DMS79 (cell line): ENCODE data around the gene TPX2.
"Not testable (repeated sequence)": the region's sequence is repeated elsewhere in the genome, so short reads cannot be mapped to it uniquely, and the experiment has no call there.

ENCODE experiments used
- DNase-seq: peaks from one replicate; lab custom pipeline; 2025; lab: John Stamatoyannopoulos, UW

The TPX2 gene

GRCh38 chr20:31720486-31721407 lies 18.3 kb upstream of the TPX2 start:
- peak; percentile 11 for DNase-seq

DNA sequence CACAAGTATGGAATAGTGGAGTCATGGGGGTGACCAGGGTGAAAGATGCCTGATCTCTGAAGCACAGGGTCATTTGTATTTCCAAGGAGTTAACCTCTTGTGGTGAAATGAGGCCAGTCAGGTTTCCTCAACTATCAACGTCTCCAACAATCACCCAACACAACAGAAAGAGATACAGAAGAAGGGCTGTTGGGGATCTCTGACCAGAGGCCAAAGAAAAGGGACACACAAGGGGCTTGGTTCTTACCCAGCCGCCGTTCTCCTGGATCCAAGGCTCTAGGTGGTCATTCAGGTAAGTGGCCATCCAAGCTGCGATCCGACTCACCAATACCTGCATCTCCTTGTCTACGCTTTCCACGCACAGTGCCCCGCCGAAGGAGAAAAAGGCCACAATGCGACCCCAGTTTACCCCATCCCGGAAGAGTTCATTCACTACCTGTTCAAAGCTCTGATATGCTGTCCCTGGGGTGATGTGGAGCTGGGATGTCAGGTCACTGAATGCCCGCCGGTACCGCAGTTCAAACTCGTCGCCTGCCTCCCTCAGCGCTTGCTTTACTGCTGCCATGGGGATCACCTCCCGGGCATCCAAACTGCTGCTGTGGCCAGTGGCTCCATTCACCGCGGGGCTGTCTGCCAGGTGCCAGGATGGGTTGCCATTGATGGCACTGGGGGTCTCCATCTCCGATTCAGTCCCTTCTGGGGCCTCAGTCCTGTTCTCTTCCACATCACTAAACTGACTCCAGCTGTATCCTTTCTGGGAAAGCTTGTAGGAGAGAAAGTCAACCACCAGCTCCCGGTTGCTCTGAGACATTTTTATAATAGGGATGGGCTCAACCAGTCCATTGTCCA lies 17.5 kb upstream of the TPX2 start:
- peak; percentile 33 for DNase-seq

GRCh38 chr20:31722257-31723068 lies 16.6 kb upstream of the TPX2 start, which contains the start of gene BCL2L1:
TSS of gene BCL2L1 (minus strand) at chr20:31722868. CDS start at chr20:31722218, 650 bp downstream.
- peak; percentile 79 for DNase-seq

GRCh38 chr20:31723069-31723318 lies 16.1 kb upstream of the TPX2 start:
- no peak for DNase-seq

DNA sequence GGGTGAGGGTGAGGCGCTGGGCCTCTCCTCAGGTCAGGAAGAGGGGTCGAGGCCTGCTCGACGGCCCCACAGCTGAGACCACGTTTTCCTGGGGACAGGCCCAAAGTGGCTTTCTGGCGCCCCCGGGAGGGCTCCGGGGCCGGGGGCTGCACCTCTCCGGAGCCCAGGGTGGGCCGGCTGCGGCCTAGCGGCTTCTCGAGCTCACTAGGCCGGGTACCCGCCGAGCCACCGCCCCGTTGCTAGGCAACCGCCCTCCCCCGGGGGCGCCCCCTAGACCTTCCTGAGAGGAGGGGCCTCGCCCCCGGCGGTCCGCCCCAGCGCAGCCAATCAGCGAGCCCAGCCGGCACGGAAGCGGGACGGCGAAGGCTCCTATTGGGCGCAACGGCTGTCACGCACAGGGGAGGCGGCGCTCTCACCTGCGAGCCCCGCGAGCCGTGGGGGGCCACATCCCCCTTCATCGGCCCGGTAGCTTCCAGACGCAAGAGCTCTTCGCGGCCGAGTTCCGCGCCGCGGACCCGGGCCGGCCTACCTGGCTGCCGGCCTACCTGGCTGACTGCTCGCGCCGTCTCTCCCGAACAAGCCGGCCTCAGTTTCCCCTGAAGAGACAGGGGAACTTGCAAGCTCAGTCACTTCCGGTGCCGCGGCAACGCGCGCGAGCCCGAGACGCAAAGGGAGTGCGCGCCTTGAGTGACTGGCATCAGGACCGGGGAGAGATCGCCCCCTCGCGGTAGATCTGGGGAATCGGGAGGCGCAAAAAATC lies 15.6 kb upstream of the TPX2 start:
- peak; percentile 98 for DNase-seq

DNA sequence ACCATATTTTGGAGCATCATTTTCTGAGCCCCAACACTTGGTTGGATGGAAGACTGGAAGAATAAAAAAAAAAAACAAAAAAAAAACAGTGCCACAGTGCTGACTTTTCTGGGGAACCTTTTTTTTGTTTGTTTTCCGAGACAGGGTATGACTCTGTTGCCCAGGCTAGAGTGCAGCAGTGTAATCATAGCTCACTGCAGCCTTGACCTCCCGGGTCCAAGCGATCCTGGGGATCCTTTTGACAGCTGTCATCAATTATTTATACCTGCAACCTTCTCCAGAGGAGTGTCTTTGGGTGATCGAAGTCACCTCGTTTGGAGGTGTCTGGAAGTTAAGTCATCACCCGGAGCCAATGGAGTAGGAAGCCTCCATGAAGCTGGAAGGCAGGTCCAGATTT lies 7.8 kb upstream of the TPX2 start:
- no peak for DNase-seq

- DNase-seq: no peak
These were observed 474 bp downstream of the TPX2 start for GRCh38 chr20:31739550-31739977.

DNA sequence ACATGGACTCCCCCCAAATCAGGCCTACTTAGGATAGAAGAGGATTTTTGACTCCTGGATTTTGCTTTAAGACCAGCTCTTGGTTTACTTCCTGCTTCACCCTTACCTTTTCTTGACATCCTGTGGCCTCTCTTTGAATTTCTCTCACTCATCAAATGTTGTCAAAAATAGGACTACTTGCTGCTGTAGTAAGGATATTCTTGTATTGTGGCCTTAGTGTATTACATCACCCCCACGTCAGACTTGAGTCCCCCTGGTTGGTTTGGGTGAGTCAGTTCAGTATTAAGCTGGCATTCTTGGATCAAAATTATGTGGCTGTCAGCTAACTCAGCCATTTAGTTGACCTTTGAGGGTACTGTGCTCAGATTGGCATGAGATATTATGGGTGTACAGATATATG lies 1.1 kb downstream of the TPX2 start:
- peak; percentile 22 for DNase-seq

DNA sequence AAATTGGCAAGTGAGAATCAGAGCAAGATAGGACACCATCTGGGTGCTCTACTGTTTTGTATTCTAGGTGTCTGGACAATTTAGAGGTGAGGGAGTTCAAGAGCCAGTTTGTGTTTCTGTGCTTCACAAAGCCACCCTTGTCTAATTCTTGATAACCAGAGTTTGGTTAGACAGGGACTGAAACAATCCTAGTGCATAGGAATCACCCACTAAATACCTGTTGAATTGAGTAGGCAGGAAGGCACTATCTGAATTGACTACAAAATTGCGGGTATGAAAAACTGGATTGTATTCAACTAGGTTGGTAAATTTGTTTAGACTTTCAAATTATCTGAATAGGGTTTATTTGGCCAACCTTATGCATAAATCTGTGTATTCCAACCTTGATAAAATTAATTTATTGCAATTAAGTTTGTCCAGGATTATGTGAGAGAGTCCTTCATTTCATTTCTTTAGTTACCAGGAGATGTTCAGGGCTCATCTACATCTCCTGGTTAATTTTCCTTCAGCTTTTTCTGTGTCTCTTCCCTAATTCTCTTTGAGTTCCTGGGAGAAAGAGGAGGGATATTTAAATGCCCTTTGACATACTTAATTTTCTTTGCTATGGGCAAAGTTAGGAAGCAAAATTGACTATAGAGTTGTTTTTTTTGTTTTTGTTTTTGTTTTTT lies 1.7 kb downstream of the TPX2 start:
- DNase-seq: no peak

DNA sequence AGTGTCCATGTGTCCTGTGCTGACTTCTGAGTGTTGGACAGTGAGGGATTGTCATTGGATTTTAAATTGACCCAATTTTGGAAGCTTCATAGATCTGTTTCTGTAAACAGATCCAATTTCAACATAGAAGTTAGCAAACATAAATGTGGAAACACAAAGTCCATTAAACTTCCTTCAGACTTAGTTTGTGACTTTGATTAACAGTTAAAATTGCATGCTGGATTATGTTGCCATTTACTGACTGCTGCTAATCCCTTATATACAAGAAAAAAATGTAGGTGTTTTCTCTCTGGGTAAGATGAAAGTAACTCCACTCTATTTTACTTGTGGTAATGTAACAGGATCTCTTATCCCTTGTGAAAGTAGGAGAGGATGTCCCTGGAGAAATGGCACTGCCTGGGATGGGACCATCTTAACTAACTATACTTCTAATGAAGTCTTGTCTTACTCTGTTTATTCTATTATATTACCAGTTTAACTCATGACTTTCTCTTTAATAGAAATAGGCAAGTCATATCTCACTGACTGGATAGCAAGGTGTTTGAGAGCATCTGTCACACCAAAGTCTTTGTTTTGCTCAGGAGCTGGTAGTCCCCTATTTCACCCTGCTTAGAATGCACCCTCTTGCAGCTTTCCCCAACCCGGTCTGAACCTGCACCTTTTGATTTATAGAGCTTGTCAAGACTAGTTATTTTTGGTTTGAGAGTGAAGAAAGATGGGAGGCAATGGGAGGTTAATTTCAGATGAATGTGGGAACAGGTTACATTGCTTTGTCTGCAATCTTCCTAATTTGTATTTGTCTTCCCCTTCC lies 7.2 kb downstream of the TPX2 start:
- DNase-seq: no peak

DNA sequence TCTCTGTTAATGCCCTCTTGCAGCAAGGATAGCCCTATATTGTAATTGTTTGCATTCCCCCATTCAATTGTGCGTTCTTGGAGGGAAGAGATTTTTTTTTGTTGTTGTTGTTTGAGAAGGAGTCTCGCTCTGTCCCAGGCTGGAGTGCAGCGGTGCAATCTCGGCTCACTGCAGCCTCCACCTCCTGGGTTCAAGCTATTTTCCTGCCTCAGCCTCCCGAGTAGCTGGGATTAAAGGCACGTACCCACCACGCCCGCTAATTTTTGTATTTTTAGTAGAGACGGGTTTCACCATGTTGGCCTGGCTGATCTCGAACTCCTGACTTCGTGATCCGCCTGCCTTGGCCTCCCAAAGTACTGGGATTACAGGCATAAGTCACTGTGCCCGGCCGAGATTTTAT lies 7.9 kb downstream of the TPX2 start:
- DNase-seq: not testable (repeated sequence)

DNA sequence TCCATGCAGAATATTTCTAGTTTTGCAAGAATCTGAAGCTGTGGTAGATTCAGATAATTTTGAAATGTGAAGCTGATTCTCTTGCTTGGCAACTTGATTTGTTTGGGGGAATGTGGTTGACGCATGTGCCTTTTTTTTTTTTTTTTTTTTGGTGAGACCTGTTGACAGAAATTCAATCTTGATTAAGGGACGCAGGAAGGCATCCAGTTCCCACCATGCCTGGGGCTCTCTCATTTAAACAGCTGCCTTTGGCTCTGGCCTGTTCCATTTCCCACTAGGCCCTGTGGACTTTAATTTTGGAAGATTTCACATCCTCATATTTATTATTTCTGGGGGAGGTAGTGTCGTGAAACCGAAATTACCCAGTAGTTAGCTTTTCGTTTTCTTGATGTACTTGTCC lies 8.6 kb downstream of the TPX2 start:
- no peak for DNase-seq

- no peak for DNase-seq
These were observed 10.1 kb downstream of the TPX2 start for GRCh38 chr20:31749223-31749622.

DNA sequence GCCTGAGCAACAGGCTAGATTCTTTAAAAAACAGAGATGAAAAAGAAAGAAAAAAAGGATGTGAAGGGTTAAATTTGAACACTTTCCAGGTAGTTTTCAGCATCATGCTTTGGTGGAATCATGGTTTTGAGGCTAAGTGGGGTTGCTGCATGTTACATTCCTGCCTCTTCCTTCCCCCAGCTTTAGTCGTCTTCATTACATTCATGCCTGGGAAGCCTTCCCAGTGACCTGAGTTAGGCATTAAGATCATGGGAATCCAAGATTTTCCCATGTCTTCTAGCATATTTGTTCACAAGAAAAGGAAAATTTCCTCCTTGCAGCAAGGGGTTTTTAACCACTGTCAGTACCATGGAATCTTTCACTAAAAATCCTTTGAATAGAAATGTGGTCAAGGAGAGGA lies 12.0 kb downstream of the TPX2 start:
- no peak for DNase-seq

DNA sequence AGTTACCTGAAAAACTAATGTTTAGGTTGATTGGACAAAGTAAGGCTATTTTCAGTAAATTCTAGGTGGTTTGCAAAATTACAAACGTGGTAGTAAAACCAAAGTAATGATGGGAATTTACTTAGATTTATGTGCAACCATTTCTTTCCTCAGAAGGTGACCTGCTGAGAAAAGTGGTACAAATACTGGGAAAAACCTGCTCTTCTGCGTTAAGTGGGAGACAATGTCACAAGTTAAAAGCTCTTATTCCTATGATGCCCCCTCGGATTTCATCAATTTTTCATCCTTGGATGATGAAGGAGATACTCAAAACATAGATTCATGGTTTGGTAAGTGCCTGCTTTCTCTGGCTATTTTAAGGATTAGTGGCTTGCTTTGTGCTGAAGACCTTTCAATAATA lies 18.2 kb downstream of the TPX2 start:
- no peak for DNase-seq

- DNase-seq: no peak
These were observed 19.4 kb downstream of the TPX2 start for GRCh38 chr20:31758521-31758920.

- no peak for DNase-seq
These were observed 19.9 kb downstream of the TPX2 start for GRCh38 chr20:31758991-31759390.

- DNase-seq: no peak
These were observed 20.9 kb downstream of the TPX2 start for GRCh38 chr20:31759836-31760518.

DNA sequence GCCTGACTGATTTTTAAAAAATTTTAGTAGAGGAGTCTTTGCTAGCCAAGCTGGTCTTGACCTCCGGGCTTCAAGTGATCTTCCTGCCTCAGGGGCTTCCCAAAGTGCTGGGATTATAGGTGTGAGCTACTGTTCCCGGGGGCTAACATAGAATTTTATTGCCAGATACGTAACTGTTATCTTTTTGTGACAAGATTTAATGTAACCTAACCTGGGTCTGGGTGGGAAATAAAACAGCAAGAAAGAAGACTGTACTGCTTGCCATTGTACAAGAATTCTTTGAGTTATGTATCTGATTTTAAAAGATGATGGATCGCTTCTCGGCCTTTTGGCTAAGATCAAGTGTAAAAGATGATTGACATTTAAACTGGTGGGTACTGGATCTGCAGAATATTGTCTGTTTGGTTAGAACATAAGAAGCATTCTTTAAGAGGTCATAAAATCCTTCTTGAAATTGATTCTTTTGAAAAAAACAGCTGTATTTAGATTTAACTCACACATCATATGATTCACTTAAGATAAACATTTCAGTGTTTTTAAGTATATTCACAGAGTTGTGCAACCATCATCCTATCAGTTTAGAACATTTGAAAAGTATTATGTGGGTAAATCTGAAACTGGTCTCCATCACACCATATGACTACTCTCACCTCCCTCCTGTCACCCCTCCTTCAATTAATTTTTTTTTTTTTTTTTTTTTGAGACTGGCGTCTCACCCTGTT lies 21.6 kb downstream of the TPX2 start:
- DNase-seq: peak; percentile 59
